ENCODE data around the gene THSD4.

- TF ChIP-seq CTCF (conservative IDR thresholded peaks at IDR 0.05) (no peak), EZH2 (IDR thresholded peaks at IDR 0.05; ENCODE audit: low read depth) (no peak)
Observed at GRCh38 chr15:71748293-71748718, 633.0 kb downstream of the THSD4 start.
